ENCODE data around the gene KDSR. TPM values are rescaled to one million over a fixed set of nuclear protein-coding genes. Genes with fewer than 3 reads are reported as not detected.

The KDSR gene
- total and polyA plus RNA-seq, 9 of the 15 experiments (the other 6 are each of a cell fraction or from before 2014, with no cell fraction given): 4.0 to 24.7 (median 12.4) TPM

GRCh38 chr18:63399300-63399699 is 32.3 kb upstream of the KDSR start:
- ATAC-seq: no peak
- Histone ChIP-seq H3K9ac (ENCODE audit: insufficient read depth in 1 of 2, low read depth in 2 of 2, low read length in 2 of 2) (no peak overlapping the region), H4K20me1 (replicated peaks; ENCODE audit: control insufficient read depth, insufficient read depth, low read length) (no peaks in the 10 kb centered on the region), H3K27ac (ENCODE audit: extremely low read depth, low read depth, low read length) (no peak overlapping the region), H3K79me2 (ENCODE audit: control insufficient read depth, insufficient read depth, low read length) (no peaks in the 10 kb centered on the region), H2AFZ (ENCODE audit: low read depth, low read length) (no peak overlapping the region), H3K4me3 (no peak overlapping the region), H3K36me3 (ENCODE audit: control insufficient read depth, insufficient read depth, low read length) (peaks cover 57% of the 10 kb centered on the region), H3K4me1 (replicated peaks in 1 of 2; ENCODE audit: control insufficient read depth in 2 of 2, insufficient read depth in 2 of 2, low read length in 2 of 2) (no peaks in the 10 kb centered on the region), H3K9me1 (ENCODE audit: control insufficient read depth, insufficient read depth, low read length) (no peaks in the 10 kb centered on the region), H3K9me3 (replicated peaks; ENCODE audit: control insufficient read depth, insufficient read depth, low read depth, low read length) (no peaks in the 10 kb centered on the region), H3K4me2 (ENCODE audit: insufficient read depth, low read length) (no peak overlapping the region), H3K27me3 (ENCODE audit: control insufficient read depth in 2 of 2, insufficient read depth in 2 of 2, low read length in 2 of 2) (no peaks in the 10 kb centered on the region)
- DNase-seq (ENCODE audit: extremely low read depth in 1 of 4, low spot score in 3 of 4): no peak
- POLR2A ChIA-PET: no interaction called here
- no TSS peak for BruUV-seq (replicated peaks)
- TF ChIP-seq TGIF2 (CRISPR knock-in tag; IDR thresholded peaks at IDR 0.05): no peak
- no peak for TF ChIP-seq CEBPG (CRISPR knock-in tag; IDR thresholded peaks at IDR 0.05)
- TF ChIP-seq CEBPG (tag; conservative IDR thresholded peaks at IDR 0.05 in 1 of 2, IDR thresholded peaks at IDR 0.05 in 1 of 2): peak in 1 of 2 experiments; percentile 52; a peak in 1 of 4 replicates
- in situ Hi-C loops (cut with MboI) (no loop called here), intact Hi-C loops (cut with micrococcal nuclease) (no loop called here)
- FAIRE-seq: no peak
- 81% methylated on average over 3 of the region's 3 CpGs for WGBS (ENCODE audit: insufficient coverage, low coverage, missing lambda C conversion rate)
- CTCF ChIA-PET (ENCODE audit: low intra/inter-chr PET ratio): no interaction called here

- intact Hi-C loops (cut with micrococcal nuclease) (no loop called here), in situ Hi-C loops (cut with MboI) (no loop called here)
- no peak overlapping the region for H2AFZ ChIP-seq (ENCODE audit: low read depth, low read length)
- DNase-seq (ENCODE audit: extremely low read depth in 1 of 4, low spot score in 3 of 4): no peak
- H4K20me1 ChIP-seq (replicated peaks; ENCODE audit: control insufficient read depth, insufficient read depth, low read length): no peaks in the 10 kb centered on the region
- H3K9ac ChIP-seq (ENCODE audit: insufficient read depth in 1 of 2, low read depth in 2 of 2, low read length in 2 of 2): no peak overlapping the region
- no peak for FAIRE-seq
- no peaks in the 10 kb centered on the region for H3K4me1 ChIP-seq (replicated peaks in 1 of 2; ENCODE audit: control insufficient read depth in 2 of 2, insufficient read depth in 2 of 2, low read length in 2 of 2)
- ChIA-PET POLR2A (interaction anchor here (0.6 kb wide), 1 partner anchor 48 kb away, joined by 3 read pairs; no protein-coding TSS in a partner anchor), CTCF (ENCODE audit: low intra/inter-chr PET ratio) (no interaction called here)
- H3K36me3 ChIP-seq (ENCODE audit: control insufficient read depth, insufficient read depth, low read length): peaks cover 43% of the 10 kb centered on the region; the same call in 2 of the 3 replicates
- TF ChIP-seq, protein P1, sequence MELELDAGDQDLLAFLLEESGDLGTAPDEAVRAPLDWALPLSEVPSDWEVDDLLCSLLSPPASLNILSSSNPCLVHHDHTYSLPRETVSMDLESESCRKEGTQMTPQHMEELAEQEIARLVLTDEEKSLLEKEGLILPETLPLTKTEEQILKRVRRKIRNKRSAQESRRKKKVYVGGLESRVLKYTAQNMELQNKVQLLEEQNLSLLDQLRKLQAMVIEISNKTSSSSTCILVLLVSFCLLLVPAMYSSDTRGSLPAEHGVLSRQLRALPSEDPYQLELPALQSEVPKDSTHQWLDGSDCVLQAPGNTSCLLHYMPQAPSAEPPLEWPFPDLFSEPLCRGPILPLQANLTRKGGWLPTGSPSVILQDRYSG (tag; conservative IDR thresholded peaks at IDR 0.05; ENCODE audit: low read depth): no peak
- no peak for TF ChIP-seq DDX20 (tag; IDR thresholded peaks at IDR 0.05; ENCODE audit: low read depth)
- no peak overlapping the region for H3K27ac ChIP-seq (ENCODE audit: extremely low read depth, low read depth, low read length)
- no peak for ATAC-seq
- no peaks in the 10 kb centered on the region for H3K27me3 ChIP-seq (ENCODE audit: control insufficient read depth in 2 of 2, insufficient read depth in 2 of 2, low read length in 2 of 2)
- H3K4me2 ChIP-seq (ENCODE audit: insufficient read depth, low read length): no peak overlapping the region
- no peaks in the 10 kb centered on the region for H3K79me2 ChIP-seq (ENCODE audit: control insufficient read depth, insufficient read depth, low read length)
- H3K9me1 ChIP-seq (ENCODE audit: control insufficient read depth, insufficient read depth, low read length): no peaks in the 10 kb centered on the region
- BruUV-seq (replicated peaks): no TSS peak
- WGBS (ENCODE audit: insufficient coverage, low coverage, missing lambda C conversion rate): 93% methylated on average over 1 of the region's 1 CpG
- no peaks in the 10 kb centered on the region for H3K9me3 ChIP-seq (replicated peaks; ENCODE audit: control insufficient read depth, insufficient read depth, low read depth, low read length)
- H3K4me3 ChIP-seq: no peak overlapping the region
Observed at GRCh38 chr18:63397349-63397748, 30.3 kb upstream of the KDSR start.
